ENCODE data around the gene MMP25.

DNA sequence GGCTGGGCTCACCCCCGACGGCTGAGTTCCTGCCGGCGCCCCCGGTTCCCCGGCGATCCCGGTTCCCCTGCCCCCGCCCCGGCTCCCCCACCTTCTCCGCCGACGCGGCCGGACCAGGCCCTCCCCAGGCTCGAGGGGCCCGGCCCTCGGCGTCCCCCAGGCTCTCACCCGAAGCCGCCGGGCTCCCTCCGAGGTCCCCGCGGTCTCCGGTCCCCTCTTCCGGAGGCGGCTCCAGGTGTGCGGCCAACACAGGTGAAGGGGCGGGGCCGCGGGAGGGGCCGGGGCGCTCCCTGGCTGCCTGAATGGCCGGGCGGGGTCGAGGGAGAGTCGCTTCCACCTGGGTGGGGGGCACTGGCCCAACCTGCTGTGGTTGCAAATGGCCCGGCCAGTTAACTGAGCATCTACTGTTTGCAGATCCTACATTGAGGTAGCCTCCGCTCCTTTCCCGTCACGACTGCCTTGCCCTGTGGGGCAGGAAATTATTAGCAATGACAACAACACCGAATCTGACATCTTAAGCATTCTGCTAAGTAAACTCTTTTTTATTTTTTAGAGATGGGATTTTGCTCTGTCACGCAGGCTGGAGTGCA, 9.5 kb upstream of the MMP25 start, which contains the start of gene BICDL2:
- no peak for TF ChIP-seq GABPA (IDR thresholded peaks at IDR 0.05; ENCODE audit: low read depth)
- no peak for TF ChIP-seq EZH2 (IDR thresholded peaks at IDR 0.05; ENCODE audit: borderline replicate concordance, control insufficient read depth, low read depth, low read length)
- TF ChIP-seq, protein P1, sequence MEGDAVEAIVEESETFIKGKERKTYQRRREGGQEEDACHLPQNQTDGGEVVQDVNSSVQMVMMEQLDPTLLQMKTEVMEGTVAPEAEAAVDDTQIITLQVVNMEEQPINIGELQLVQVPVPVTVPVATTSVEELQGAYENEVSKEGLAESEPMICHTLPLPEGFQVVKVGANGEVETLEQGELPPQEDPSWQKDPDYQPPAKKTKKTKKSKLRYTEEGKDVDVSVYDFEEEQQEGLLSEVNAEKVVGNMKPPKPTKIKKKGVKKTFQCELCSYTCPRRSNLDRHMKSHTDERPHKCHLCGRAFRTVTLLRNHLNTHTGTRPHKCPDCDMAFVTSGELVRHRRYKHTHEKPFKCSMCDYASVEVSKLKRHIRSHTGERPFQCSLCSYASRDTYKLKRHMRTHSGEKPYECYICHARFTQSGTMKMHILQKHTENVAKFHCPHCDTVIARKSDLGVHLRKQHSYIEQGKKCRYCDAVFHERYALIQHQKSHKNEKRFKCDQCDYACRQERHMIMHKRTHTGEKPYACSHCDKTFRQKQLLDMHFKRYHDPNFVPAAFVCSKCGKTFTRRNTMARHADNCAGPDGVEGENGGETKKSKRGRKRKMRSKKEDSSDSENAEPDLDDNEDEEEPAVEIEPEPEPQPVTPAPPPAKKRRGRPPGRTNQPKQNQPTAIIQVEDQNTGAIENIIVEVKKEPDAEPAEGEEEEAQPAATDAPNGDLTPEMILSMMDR (IDR thresholded peaks at IDR 0.05 in 2 of 3, conservative IDR thresholded peaks at IDR 0.05 in 1 of 3; ENCODE audit: control insufficient read depth in 2 of 3, extremely low read depth in 1 of 3, insufficient read depth in 1 of 3, low read depth in 3 of 3, low read length in 3 of 3): no peak
- no peak for TF ChIP-seq ZZZ3 (IDR thresholded peaks at IDR 0.05; ENCODE audit: control insufficient read depth, insufficient read length, low read depth)
- TF ChIP-seq, protein P2, sequence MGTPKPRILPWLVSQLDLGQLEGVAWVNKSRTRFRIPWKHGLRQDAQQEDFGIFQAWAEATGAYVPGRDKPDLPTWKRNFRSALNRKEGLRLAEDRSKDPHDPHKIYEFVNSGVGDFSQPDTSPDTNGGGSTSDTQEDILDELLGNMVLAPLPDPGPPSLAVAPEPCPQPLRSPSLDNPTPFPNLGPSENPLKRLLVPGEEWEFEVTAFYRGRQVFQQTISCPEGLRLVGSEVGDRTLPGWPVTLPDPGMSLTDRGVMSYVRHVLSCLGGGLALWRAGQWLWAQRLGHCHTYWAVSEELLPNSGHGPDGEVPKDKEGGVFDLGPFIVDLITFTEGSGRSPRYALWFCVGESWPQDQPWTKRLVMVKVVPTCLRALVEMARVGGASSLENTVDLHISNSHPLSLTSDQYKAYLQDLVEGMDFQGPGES (IDR thresholded peaks at IDR 0.05): no peak
